ENCODE data around the gene ZBTB44.

- TF ChIP-seq GATA2 (IDR thresholded peaks at IDR 0.05; ENCODE audit: low read depth, low read length) (no peak), GATA3 (IDR thresholded peaks at IDR 0.05; ENCODE audit: low read depth, low read length) (no peak)
These were observed 100.8 kb downstream of the ZBTB44 start for GRCh38 chr11:130213979-130214281.
